Measurements from ENCODE around the gene FHAD1.
"Not testable (repeated sequence)": the region's sequence is repeated elsewhere in the genome, so short reads cannot be mapped to it uniquely, and the experiment has no call there.

The FHAD1 gene

DNA sequence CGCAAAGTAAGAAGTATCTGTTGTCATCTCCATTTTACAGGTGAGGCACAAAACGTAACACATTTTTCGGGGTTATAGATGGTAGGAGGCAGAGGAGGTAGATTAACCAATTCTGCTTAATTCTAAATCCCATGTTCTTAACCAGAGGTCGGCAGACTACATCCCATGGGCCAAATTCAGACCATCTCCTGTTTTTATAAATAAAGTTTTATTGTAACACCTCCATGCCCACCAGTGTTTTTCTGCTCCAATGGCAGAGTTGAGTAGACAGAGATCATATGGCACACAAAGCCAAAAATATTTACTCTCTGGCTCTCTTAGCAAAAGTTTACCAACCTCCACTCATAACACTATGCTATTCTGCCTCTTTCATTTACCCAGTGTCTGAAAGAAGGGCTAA, 30.9 kb downstream of the FHAD1 start:
- DNase-seq = no peak

DNA sequence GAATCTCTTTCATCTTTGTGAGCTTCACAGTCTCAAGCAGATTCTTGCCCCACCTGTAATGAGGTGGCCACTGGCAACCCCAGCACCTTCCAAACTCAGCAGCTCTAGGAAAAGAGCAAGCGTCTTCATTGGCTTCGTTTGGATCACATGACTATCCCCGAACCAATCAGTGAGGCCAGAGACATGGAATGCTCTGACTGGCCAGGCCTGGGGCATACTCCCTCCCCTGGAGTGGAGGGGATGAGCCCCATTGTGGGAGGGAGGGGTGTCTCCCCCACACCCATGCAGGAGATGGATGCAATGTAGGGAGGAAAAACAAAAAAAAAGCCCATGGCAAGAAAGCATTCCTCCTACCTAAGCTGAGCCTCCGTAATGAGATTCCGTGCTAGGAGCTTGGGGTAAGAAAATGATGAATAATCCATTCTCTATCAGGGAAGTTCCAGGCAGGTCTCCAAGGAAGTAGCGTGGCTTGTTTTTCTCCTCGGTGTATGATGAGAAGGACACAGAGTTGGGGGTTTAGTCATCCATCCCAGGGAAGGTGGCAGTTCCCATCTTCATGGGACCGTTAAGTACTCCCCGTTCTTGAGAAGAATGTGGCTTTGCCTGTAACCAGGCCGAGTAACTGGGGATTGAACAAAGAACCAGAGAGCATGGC, 32.7 kb downstream of the FHAD1 start:
- DNase-seq = no peak

DNA sequence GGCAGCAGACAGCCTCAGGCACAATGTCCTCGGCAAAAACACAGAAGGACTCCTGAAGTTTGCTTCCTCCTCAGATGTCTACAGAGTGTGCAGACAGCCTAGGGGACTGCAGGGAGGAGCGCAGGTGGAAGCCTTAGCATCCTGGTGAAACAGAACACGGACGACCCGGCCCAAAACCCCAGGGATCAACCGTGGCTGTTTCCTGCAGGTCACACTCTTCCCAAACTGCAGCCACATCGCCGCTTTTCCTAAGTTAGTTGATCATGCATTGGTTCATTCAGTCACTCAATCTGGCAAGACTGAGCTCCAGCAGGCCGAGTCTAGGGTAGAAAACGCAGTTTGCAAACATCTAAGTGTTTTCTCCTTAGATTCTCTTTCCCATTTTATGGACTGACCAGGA, 33.4 kb downstream of the FHAD1 start:
- no peak for DNase-seq

DNA sequence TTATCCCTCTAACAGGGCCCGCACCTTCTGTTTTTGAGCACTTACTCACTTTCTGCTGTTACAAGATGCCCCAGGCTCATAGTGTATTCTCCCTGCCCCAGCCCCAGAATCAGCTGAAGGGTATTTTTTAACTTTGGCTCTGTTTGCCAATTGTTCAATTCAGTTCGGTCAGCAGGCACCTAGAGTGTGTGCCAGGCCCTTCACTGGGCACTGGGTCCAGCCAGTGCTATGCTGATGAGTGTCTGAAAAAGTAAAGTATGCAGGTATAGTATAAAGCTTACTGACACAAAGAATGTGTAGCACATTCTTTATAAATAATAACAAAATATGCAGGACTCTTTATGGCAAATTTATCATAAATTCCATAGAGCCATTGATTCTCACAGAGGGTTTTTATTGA, 35.0 kb downstream of the FHAD1 start:
- DNase-seq = no peak

DNA sequence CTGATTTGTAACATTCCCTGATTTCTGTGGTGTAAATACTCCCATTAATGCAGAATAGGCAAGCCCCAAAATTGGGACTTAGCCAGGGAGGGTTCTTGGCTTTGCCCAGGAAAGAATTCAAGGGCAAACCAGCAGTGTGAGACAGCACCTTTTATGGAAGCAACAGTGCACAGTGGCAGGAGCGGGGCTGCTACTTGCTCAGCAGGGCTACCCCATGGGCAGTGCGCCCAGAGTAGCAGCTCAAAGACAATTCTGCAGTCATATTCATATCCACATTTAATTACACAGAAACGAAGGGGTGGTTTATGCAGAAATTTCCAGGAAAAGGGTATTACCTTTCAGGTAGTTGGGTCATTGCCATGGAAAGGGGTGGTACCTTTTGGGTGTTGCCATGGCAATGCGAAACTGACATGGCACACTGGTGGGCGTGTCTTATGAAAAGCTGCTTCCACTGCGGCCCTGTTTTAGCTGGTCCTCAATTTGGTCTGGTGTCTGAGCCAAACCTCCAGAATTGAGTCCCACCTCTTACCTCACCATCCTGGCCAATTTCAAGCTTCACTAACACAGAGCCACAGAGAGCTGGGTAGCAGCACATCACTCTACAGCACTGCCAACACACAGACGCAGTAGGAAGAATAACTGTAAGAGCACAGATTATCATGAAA, 35.9 kb downstream of the FHAD1 start:
- DNase-seq = no peak

DNA sequence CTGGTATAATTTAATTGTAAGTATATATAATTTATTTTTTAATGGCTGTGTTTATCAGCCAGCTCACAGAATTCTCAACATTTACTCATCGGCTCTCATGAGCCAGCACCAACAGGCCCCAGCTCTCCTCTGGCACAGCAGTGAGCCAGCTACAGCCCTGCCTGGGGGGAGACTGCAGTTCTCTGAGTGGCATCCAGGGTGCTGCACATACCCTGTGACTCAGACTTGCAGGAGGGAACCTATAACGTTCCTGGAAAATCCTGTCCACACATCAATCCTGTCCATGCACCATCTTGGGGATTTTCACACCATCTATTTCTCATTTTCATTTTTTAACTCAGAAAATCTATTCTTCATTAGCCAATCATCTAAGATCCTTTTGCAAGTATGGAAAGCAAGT, 36.5 kb downstream of the FHAD1 start:
- DNase-seq = no peak

DNA sequence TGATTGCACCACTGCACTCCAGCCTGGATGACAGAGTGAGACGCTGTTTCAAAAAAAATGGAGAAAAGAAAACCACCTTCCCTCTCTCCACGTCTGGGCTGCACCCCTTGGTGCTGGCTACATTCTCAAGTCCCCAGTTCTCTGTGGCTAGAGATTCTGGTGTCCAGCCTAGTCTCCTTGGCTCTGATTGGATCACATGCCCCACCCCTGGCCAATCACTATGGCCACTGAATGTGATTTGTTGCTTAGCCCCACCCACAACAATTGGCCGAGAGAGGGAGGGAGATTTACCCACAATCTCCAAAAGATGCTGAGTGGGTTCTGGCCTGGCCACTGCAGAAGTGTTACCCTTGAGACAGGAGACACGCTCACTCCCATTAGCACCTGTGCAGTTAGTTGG, 39.4 kb downstream of the FHAD1 start:
- DNase-seq = no peak

DNA sequence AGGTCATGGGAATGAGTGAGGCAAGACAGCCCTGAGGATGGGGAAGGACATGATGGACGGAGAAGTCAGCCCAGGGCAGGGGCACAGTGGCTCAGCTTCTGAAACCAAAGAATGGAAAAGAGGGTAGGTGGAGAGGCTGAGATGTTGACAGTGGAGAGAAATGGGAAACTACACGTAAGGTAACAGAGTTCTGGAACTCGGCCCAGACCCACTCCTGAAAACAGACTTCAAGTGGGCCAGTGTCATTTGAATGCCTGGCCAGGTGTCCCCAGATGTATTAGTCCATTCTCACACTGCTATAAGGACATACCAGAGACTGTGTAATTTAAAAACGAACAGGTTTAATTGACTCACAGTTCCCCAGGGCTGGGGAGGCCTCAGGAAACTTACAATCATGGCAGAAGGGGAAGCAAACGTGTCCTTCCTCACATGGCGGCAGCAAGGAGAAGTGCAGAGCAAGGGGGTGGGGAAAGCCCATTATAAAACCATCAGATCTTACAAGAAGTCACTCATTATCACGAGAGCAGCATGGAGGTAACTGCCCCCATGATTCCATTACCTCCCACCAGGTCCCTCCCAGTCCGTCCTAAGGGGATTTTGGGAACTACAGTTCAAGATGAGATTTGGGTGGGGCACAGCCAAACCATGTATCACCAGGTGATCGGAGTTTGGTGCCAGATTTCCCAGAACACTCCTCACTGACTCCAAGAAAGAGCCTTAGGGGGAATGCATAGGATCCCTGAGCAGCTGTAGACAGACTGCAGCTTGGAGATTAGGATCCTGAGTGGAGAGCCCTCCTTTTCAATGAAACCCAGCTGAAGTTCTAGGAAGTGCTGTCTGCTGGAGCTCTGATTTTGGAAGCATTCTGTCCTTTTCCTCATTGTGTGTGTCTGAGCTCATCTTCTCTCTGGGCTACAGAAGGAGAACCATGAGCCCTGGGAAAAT, 40.3 kb downstream of the FHAD1 start:
- no peak for DNase-seq

DNA sequence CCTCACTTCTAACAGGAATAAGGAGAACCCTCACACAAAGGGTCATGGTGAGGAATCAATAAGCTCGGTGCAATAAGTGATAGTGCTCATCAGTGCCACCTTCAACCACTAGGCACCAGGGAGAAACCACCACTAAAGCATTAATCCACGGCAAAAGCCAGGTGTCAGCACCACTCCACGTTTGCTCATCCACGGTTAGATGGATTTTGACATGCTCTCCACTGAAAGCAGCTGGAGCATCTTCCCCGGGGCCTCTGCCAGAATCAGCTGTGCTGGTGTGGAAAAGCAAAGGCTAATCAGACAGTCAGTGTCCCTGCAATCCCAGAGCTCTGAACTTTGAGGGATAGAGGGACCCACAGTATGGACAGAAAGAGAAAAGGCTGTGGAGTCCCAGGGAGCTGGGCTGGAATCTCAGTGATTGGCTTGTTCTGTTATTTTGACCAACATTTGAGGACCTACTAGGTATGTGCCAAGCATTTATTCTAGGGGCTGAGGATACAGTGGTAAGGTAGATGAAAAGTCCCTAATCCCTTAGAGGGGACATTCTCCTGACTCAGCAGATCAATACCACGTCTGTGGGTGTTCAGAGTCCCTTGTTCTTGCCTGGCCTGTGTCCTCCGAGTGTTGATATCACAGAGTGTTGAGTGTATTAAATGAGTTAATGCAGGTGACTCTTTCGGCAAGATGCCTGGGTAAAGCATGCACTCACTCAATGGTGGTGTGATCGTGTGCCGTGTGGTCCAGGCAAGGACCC, 41.3 kb downstream of the FHAD1 start:
- no peak for DNase-seq

DNA sequence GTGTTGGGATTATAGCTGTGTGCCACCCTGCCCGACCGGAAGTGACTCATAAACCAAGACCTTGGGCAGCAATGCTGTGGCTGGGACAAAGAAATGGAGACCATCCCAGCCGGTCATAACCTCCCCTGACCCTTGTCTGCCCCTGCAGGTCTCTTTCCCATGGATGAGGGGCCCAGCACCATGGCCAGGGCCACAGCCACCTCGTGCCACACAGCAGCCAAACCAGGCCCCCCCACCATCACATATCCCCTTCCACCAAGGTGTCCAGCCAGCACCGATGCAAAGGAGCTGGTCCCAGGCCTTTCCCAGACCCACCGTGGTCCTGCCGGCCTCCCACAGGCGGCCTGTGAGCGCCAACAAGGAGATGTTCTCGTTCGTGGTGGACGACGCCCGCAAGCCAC, 42.2 kb downstream of the FHAD1 start:
- no peak for DNase-seq

DNA sequence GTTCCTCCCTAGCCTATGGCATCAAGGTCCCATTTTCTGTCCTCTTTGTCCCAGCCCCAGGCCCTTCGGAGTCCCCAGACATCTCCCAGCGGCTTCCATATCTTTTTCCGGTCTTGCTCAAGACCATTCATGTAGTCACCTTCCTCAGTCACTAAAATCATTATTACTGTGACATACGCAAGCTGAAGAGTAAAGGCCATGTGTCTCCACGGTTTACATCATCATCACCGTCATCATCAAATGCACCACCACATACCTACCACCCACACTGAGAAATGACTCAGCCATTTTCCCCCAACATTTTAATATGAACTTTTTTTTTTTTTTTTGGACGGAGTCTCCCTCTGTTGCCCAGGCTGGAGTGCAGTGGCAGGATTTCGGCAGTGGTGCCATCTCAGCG, 43.4 kb downstream of the FHAD1 start:
- peak; percentile 33 for DNase-seq

DNA sequence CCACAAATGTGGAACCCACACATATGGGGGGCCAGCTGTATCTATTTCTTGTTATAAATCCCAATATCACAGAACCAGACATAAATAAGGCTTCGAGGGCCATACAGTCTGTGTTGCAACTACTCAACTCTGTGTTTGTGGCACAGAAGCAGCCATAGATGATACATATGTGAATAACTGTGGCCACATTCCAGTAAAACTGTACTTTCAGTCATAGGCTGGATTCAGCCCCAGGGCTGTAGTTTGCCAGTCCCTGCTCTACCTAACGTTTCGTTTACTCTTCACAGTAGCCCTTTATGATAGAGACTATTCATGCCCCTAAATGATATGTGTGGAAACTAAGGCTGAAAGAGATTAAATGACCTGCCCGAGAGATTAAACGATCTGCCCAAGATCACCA, 48.7 kb downstream of the FHAD1 start:
- no peak for DNase-seq

DNA sequence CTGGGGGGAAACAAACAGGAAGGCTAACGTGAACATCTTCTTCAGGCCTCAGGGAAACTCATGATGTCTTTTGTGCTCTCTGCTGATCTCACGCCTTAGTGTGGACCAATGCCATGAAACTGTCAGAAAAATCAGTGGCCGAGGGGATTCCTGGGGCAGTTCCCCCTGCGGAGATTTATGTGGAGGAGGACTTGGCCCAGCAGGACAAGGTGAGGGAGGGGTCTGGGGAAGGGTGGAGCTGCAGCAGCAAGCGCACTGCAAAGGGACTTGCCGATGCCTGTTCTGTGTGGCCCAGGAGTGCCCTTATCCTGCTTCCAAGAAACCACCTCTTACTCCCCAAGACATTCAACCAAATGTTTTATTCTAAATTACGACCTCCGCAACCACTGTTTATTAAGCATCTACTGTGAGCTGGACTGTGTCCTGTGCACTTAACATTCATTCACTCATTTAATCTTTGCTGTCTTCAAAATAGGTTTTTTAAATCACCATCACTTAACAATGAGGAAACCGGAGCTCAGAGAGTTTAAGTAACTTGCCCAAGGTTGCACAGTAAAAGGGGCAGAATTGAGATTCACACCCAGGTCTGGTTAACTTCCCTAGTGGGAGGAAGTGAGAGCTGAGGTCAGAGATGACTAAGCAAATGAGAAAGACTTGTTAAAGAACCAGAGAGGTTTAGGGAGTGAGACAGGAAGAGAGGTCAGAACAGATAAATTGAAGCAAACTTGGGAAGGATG, 49.7 kb downstream of the FHAD1 start:
- DNase-seq = peak; percentile 10

DNA sequence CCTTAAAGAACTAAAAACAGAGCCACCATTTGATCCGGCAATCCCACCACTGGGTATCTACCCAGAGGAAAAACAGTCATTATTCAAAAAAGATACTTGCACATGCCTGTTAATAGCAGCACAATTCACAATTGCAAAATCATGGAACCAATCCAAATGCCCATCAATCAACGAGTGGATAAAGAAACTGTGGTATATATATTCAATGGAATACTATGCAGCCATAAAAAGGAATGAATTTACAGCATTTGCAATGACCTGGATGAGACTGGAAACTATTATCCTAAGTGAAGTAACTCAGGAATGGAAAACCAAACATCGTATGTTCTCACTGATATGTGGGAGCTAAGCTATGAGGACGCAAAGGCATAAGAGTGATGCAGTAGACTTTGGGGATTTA, 51.0 kb downstream of the FHAD1 start:
- DNase-seq = not testable (repeated sequence)

DNA sequence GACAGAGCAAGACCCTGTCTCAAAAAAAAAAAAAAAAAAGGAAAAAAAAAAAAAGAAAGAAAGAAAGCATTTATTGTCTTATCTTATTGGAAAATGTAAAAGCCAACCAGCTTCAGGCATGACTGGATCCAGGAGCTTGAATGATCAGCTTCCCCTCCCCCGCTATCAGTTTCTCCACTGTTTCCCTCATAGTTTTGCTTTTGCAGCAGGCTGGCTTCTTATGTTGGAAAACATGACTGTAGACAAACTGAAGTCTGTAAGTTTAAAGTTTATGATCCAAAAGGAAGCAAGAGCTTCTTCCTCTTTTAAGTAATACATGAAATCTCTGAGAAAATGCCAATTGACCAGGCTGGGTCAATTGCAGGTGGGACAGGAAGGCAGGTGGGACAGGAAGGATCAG, 52.2 kb downstream of the FHAD1 start:
- DNase-seq = no peak

DNA sequence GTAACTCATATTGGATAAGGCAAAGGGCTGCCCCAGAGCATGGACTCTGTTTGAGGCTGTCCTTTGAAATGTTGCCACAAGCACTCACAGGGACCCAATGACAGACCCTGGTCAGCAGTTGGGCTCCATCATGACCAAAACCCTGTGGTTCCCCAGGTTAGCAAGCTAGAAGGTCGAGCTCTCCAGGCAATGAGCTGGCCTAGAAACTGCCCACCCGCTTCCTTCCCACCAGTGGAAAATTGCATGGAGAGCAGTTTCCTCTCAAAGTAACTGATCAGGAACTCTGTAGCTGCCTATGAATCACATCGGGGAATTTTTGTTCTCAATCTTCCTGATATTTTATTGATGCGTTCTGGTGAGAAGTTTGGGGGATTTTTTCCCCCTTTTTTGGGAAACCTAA, 52.8 kb downstream of the FHAD1 start:
- no peak for DNase-seq

DNA sequence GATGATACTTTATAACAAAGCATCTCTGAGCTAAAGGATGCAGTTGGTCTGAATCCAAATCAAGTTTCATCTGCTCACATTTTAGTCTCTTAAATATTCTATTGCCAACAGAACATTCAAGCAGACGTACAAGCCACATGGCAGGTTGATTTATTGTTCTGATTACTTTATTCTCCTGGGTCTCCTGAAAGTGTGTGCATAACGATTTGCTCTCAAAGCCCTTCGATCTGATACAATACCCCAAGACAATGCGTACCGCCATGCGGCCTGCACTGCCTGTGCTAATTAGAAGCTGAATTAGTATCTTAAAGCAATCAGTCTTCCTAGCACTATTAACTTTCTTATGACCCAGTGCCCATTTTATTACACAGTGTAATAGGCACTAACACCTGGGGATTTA, 56.9 kb downstream of the FHAD1 start:
- no peak for DNase-seq

DNA sequence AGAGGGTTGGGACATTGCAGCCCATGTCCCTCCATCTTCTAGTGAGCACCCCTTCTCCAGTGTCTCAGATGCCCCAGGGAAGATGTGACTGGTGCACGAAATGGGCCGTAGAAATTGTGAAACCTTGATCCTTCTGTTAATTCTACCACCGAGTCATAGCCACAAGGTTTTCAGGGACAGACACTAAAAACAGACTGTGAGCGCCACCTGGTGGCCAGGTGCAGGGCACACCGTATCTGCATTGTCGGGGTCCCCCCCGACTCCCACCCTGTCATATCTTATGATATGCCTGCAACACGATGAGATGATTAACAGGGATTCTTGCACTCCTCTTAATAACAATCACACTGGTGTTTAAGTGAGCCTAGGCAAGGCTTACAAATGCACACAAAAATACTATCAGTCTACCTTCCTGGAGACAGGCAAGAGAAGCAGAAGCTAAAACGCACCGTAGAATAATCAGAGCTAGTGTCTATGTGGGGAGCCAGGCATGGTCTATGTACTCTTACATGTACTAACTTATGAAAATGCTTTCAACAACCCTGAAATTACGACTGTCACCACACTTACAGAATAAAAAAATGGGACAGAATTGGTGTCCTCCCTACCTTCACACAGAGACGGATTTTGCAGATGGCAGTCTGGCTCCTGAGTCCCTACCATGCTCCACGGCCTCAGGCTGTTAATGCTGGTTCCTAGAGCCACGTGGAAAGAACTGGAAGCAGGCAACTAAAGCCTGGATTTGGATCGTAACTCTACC, 57.9 kb downstream of the FHAD1 start:
- peak; percentile 80 for DNase-seq

DNA sequence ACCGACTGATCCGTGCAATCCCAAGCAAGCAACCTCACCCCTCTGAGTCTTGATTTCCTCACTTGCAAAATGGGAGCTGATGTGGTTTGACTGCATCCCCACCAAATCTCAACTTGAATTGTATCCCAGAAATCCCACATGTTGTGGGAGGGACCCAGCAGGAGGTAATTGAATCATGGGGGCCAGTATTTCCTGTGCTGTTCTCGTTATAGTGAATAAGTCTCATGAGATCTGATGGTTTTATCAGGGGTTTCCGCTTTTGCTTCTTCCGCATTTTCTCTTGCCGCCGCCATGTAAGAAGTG, 58.4 kb downstream of the FHAD1 start:
- no peak for DNase-seq

DNA sequence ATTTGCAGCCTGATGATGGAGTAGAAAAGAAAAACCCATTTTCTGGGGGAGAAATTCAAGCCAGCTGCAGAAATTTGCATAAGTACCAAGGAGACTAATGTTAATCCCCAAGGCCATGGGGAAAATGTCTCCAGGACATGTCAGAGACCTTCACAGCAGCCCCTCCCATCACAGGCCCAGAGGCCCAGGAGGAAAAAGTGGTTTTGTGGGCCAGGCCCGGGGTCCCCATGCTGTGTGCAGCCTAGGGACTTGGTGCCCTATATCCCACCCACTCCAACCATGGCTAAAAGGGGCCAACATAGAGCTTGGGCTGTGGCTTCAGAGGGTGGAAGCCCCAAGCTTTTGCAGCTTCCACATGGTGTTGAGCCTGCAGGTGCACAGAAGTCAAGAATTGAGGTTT, 59.3 kb downstream of the FHAD1 start:
- DNase-seq = not testable (repeated sequence)

DNA sequence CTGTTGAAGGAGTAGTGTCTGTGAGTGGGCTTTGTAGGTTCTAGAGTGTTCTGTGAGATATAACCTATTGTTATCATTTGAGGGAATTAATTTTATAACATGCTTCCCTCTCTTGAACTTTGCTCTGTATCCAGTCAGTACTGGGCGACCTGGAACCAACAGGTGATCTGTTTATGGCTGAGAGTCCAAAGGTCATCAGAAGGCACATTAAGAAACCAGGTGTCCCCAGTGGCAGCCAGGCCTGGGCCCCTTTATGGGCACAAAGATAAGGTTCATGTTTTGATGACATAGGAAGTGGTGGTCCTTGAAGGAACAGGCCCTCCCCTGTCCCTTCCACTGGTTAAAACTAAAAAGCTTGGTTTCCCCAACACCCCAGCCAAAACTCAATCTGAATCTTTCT, 61.1 kb downstream of the FHAD1 start:
- no peak for DNase-seq

DNA sequence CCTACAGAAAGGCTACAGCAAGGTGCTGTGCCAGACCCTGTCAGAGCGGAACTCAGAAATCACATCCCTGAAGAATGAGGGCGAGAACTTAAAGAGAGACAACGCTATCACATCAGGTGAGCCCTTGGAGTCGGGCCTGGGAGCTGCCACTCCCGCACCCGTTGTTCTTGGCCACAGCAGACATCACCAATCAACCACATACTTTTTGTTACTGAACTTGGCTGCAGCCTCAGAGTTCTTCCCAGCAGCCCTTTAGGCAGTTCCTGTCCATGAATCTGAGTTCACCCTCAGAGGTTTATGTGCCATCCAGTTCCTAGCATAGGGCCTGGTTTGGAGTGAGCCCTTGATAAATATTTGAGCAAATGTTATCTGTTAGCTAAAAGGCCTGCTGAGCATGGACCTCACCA, 61.6 kb downstream of the FHAD1 start:
- no peak for DNase-seq
